ENCODE data around the gene SV2B.
"Not testable (repeated sequence)": the region's sequence is repeated elsewhere in the genome, so short reads cannot be mapped to it uniquely, and the experiment has no call there.

Gene SV2B

GRCh38 chr15:91099995-91100813 lies at the start of gene SV2B:
Gene SV2B, plus strand, starts transcription at chr15:91100257. Its CDS starts 126,007 bp downstream, at chr15:91226264.
- DNase-seq (ENCODE audit: low read depth in 2 of 2), result peak; percentile 21 to 39

GRCh38 chr15:91051248-91051647 lies 48.8 kb upstream of the SV2B start:
- DNase-seq (ENCODE audit: low read depth in 2 of 2), result no peak

GRCh38 chr15:91054816-91055215 lies 45.2 kb upstream of the SV2B start:
- no peak for DNase-seq (ENCODE audit: low read depth in 2 of 2)

GRCh38 chr15:91055548-91056331 lies 44.3 kb upstream of the SV2B start:
- DNase-seq (ENCODE audit: low read depth in 2 of 2), result peak in 1 of 2 donors; percentile 22

- no peak for DNase-seq (ENCODE audit: low read depth in 2 of 2)
Measured at GRCh38 chr15:91061230-91061629, 38.8 kb upstream of the SV2B start.

- DNase-seq (ENCODE audit: low read depth in 2 of 2), result no peak
Measured at GRCh38 chr15:91061997-91062396, 38.1 kb upstream of the SV2B start.

GRCh38 chr15:91065505-91065904 lies 34.6 kb upstream of the SV2B start:
- no peak for DNase-seq (ENCODE audit: low read depth in 2 of 2)

- DNase-seq (ENCODE audit: low read depth in 2 of 2), result no peak
Measured at GRCh38 chr15:91067036-91067435, 33.0 kb upstream of the SV2B start.

GRCh38 chr15:91068436-91068835 lies 31.6 kb upstream of the SV2B start:
- no peak for DNase-seq (ENCODE audit: low read depth in 2 of 2)

- no peak for DNase-seq (ENCODE audit: low read depth in 2 of 2)
Measured at GRCh38 chr15:91068966-91069365, 31.1 kb upstream of the SV2B start.

- no peak for DNase-seq (ENCODE audit: low read depth in 2 of 2)
Measured at GRCh38 chr15:91070872-91071271, 29.2 kb upstream of the SV2B start.

- no peak for DNase-seq (ENCODE audit: low read depth in 2 of 2)
Measured at GRCh38 chr15:91072161-91072560, 27.9 kb upstream of the SV2B start.

- DNase-seq (ENCODE audit: low read depth in 2 of 2), result no peak
Measured at GRCh38 chr15:91073077-91073476, 27.0 kb upstream of the SV2B start.

- DNase-seq (ENCODE audit: low read depth in 2 of 2), result no peak
Measured at GRCh38 chr15:91073768-91074167, 26.3 kb upstream of the SV2B start.

- no peak for DNase-seq (ENCODE audit: low read depth in 2 of 2)
Measured at GRCh38 chr15:91075739-91076138, 24.3 kb upstream of the SV2B start.

GRCh38 chr15:91077029-91077428 lies 23.0 kb upstream of the SV2B start:
- no peak for DNase-seq (ENCODE audit: low read depth in 2 of 2)

GRCh38 chr15:91093866-91094265 lies 6.2 kb upstream of the SV2B start:
- DNase-seq (ENCODE audit: low read depth in 2 of 2), result not testable (repeated sequence)

- DNase-seq (ENCODE audit: low read depth in 2 of 2), result no peak
Measured at GRCh38 chr15:91098451-91098850, 1.6 kb upstream of the SV2B start.

- DNase-seq (ENCODE audit: low read depth in 2 of 2), result peak; percentile 34 to 50
Measured at GRCh38 chr15:91099616-91099994, 452 bp upstream of the SV2B start.

- DNase-seq (ENCODE audit: low read depth in 2 of 2), result no peak
Measured at GRCh38 chr15:91100814-91101607, 954 bp downstream of the SV2B start.

- no peak for DNase-seq (ENCODE audit: low read depth in 2 of 2)
Measured at GRCh38 chr15:91101608-91101920, 1.5 kb downstream of the SV2B start.

GRCh38 chr15:91102546-91103330 lies 2.7 kb downstream of the SV2B start:
- DNase-seq (ENCODE audit: low read depth in 2 of 2), result no peak
